Ramos (cell line): ENCODE measurements around the gene PPM1N.

Source experiments
- in situ Hi-C: fragments of 300-500 bp; cut with MboI; formaldehyde crosslinking; loops from one replicate; pipeline ENCODE4 v1.14.3; 2022; ENCODE audit warnings: low sequenced_read_pairs; ENCODE audit not compliant: unreplicated experiment

The PPM1N gene

GRCh38 chr19:45469945-45470761 lies 28.1 kb upstream of the PPM1N start:
- in situ Hi-C loops, result no loop called here

- in situ Hi-C loops, result no loop called here
These were observed 27.5 kb upstream of the PPM1N start for GRCh38 chr19:45470762-45471081.

- in situ Hi-C loops, result no loop called here
These were observed 26.9 kb upstream of the PPM1N start for GRCh38 chr19:45471111-45471930.

GRCh38 chr19:45471931-45472562 lies 26.2 kb upstream of the PPM1N start:
- in situ Hi-C loops, result no loop called here

- in situ Hi-C loops, result no loop called here
These were observed 25.5 kb upstream of the PPM1N start for GRCh38 chr19:45472563-45473366.

- in situ Hi-C loops, result no loop called here
These were observed 24.9 kb upstream of the PPM1N start for GRCh38 chr19:45473367-45473681.

GRCh38 chr19:45473682-45474605 lies 24.3 kb upstream of the PPM1N start:
- in situ Hi-C loops, result no loop called here

GRCh38 chr19:45474606-45475521 lies 23.4 kb upstream of the PPM1N start:
- in situ Hi-C loops, result loop anchor here (5.0 kb wide), 1 partner anchor 33 kb away; no protein-coding TSS in a partner anchor

GRCh38 chr19:45475537-45476291 lies 22.5 kb upstream of the PPM1N start:
- in situ Hi-C loops, result loop anchor here (5.0 kb wide), 1 partner anchor 33 kb away; no protein-coding TSS in a partner anchor

GRCh38 chr19:45476304-45476703 lies 21.9 kb upstream of the PPM1N start:
- in situ Hi-C loops, result loop anchor here (5.0 kb wide), 1 partner anchor 34 kb away; no protein-coding TSS in a partner anchor

GRCh38 chr19:45477186-45477585 lies 21.1 kb upstream of the PPM1N start:
- in situ Hi-C loops, result loop anchor here (5.0 kb wide), 1 partner anchor 35 kb away; no protein-coding TSS in a partner anchor

- in situ Hi-C loops, result loop anchor here (5.0 kb wide), 1 partner anchor 36 kb away; no protein-coding TSS in a partner anchor
These were observed 20.4 kb upstream of the PPM1N start for GRCh38 chr19:45477713-45478453.

- in situ Hi-C loops, result loop anchor here (5.0 kb wide), 1 partner anchor 36 kb away; no protein-coding TSS in a partner anchor
These were observed 19.6 kb upstream of the PPM1N start for GRCh38 chr19:45478454-45479238.

- in situ Hi-C loops, result no loop called here
These were observed 15.2 kb upstream of the PPM1N start for GRCh38 chr19:45483033-45483432.

- in situ Hi-C loops, result no loop called here
These were observed 13.8 kb upstream of the PPM1N start for GRCh38 chr19:45484273-45484945.
